Measurements from ENCODE around the gene UBA1.

GRCh38 chrX:47177079-47177478 lies 16.6 kb upstream of the UBA1 start:
- TF ChIP-seq CTCF (IDR thresholded peaks at IDR 0.05) (no peak), POLR2A (IDR thresholded peaks at IDR 0.05; ENCODE audit: low read depth) (no peak), POLR2AphosphoS5 (IDR thresholded peaks at IDR 0.05) (no peak)

Data from esophagus muscularis mucosa (tissue), 3 donors.